ENCODE results near the gene IFIT1.

Gene IFIT1

GRCh38 chr10:89360157-89360556 lies 32.3 kb upstream of the IFIT1 start:
- H3K56ac ChIP-seq (ENCODE audit: low read length) = no peak overlapping the region
- no peak overlapping the region for H3K18ac ChIP-seq (ENCODE audit: low read length)
- H3K4me3 ChIP-seq (ENCODE audit: low read length) = no peak overlapping the region
- no peaks in the 10 kb centered on the region for H3K79me1 ChIP-seq (ENCODE audit: low read length)
- H3K23ac ChIP-seq (ENCODE audit: low read length) = no peak overlapping the region
- H3K4me1 ChIP-seq (ENCODE audit: control insufficient read depth, low read depth, low read length) = no peaks in the 10 kb centered on the region
- H2BK5ac ChIP-seq (ENCODE audit: low read length) = no peak overlapping the region
- no peak for DNase-seq
- no peaks in the 10 kb centered on the region for H3K27me3 ChIP-seq (ENCODE audit: insufficient read depth, low read length, poor library complexity)
- no peak overlapping the region for H4K5ac ChIP-seq (ENCODE audit: low read length)
- H3K4ac ChIP-seq (ENCODE audit: low read depth, low read length) = no peak overlapping the region
- no peak overlapping the region for H3K27ac ChIP-seq (ENCODE audit: low read depth, low read length)
- no peak overlapping the region for H2BK15ac ChIP-seq (replicated peaks; ENCODE audit: low read depth)
- no peaks in the 10 kb centered on the region for H3K36me3 ChIP-seq (ENCODE audit: control insufficient read depth, insufficient read depth, low read length)
- no peak overlapping the region for H2BK120ac ChIP-seq (ENCODE audit: low read depth, low read length)
- H3K9ac ChIP-seq (ENCODE audit: low read length) = no peak overlapping the region
- H4K8ac ChIP-seq (ENCODE audit: low read depth, low read length) = no peak overlapping the region
- no peaks in the 10 kb centered on the region for H3K79me2 ChIP-seq (ENCODE audit: control insufficient read depth, insufficient read depth, low read length)
- H3K4me2 ChIP-seq (ENCODE audit: low read length) = no peak overlapping the region
- H2AK5ac ChIP-seq (ENCODE audit: low read length) = no peak overlapping the region

- Histone ChIP-seq H3K4me3 (ENCODE audit: low read length) (no peak overlapping the region), H4K5ac (ENCODE audit: low read length) (no peak overlapping the region), H3K56ac (ENCODE audit: low read length) (no peak overlapping the region), H3K23ac (ENCODE audit: low read length) (no peak overlapping the region), H2BK15ac (replicated peaks; ENCODE audit: low read depth) (no peak overlapping the region), H3K4me2 (ENCODE audit: low read length) (no peak overlapping the region), H3K27ac (ENCODE audit: low read depth, low read length) (no peak overlapping the region), H3K79me1 (ENCODE audit: low read length) (no peaks in the 10 kb centered on the region), H3K79me2 (ENCODE audit: control insufficient read depth, insufficient read depth, low read length) (no peaks in the 10 kb centered on the region), H2BK5ac (ENCODE audit: low read length) (no peak overlapping the region), H3K9ac (ENCODE audit: low read length) (no peak overlapping the region), H2BK120ac (ENCODE audit: low read depth, low read length) (no peak overlapping the region), H3K18ac (ENCODE audit: low read length) (no peak overlapping the region), H3K36me3 (ENCODE audit: control insufficient read depth, insufficient read depth, low read length) (no peaks in the 10 kb centered on the region), H3K4me1 (ENCODE audit: control insufficient read depth, low read depth, low read length) (peaks cover 3% of the 10 kb centered on the region), H2AK5ac (ENCODE audit: low read length) (no peak overlapping the region), H4K8ac (ENCODE audit: low read depth, low read length) (no peak overlapping the region), H3K27me3 (ENCODE audit: insufficient read depth, low read length, poor library complexity) (no peaks in the 10 kb centered on the region), H3K4ac (ENCODE audit: low read depth, low read length) (no peak overlapping the region)
- DNase-seq = no peak
Measured at GRCh38 chr10:89362929-89363328, 29.5 kb upstream of the IFIT1 start.

GRCh38 chr10:89363729-89364442 lies 28.5 kb upstream of the IFIT1 start:
- Histone ChIP-seq H2AK5ac (ENCODE audit: low read length) (no peak overlapping the region), H3K4me2 (ENCODE audit: low read length) (no peak overlapping the region), H3K56ac (ENCODE audit: low read length) (peak overlapping the region; percentile 1), H3K4ac (ENCODE audit: low read depth, low read length) (no peak overlapping the region), H2BK5ac (ENCODE audit: low read length) (no peak overlapping the region), H3K79me2 (ENCODE audit: control insufficient read depth, insufficient read depth, low read length) (no peaks in the 10 kb centered on the region), H4K8ac (ENCODE audit: low read depth, low read length) (no peak overlapping the region), H4K5ac (ENCODE audit: low read length) (no peak overlapping the region), H2BK15ac (replicated peaks; ENCODE audit: low read depth) (no peak overlapping the region), H3K27ac (ENCODE audit: low read depth, low read length) (no peak overlapping the region), H3K18ac (ENCODE audit: low read length) (no peak overlapping the region), H3K27me3 (ENCODE audit: insufficient read depth, low read length, poor library complexity) (no peaks in the 10 kb centered on the region), H3K4me3 (ENCODE audit: low read length) (no peak overlapping the region), H3K79me1 (ENCODE audit: low read length) (no peaks in the 10 kb centered on the region), H3K4me1 (ENCODE audit: control insufficient read depth, low read depth, low read length) (peaks cover 5% of the 10 kb centered on the region), H2BK120ac (ENCODE audit: low read depth, low read length) (no peak overlapping the region), H3K9ac (ENCODE audit: low read length) (no peak overlapping the region), H3K36me3 (ENCODE audit: control insufficient read depth, insufficient read depth, low read length) (no peaks in the 10 kb centered on the region), H3K23ac (ENCODE audit: low read length) (no peak overlapping the region)
- DNase-seq = no peak
- WGBS (ENCODE audit: extremely low coverage, insufficient coverage, low lambda C conversion rate) = no CpG with 5 or more reads among the region's 6 CpGs

- no peak overlapping the region for H4K5ac ChIP-seq (ENCODE audit: low read length)
- H3K18ac ChIP-seq (ENCODE audit: low read length) = no peak overlapping the region
- no peaks in the 10 kb centered on the region for H3K79me2 ChIP-seq (ENCODE audit: control insufficient read depth, insufficient read depth, low read length)
- DNase-seq = no peak
- peak overlapping the region; percentile 74 for H2BK15ac ChIP-seq (replicated peaks; ENCODE audit: low read depth)
- no peak overlapping the region for H3K4me2 ChIP-seq (ENCODE audit: low read length)
- no peak overlapping the region for H3K9ac ChIP-seq (ENCODE audit: low read length)
- H3K27ac ChIP-seq (ENCODE audit: low read depth, low read length) = no peak overlapping the region
- H4K8ac ChIP-seq (ENCODE audit: low read depth, low read length) = no peak overlapping the region
- H3K23ac ChIP-seq (ENCODE audit: low read length) = no peak overlapping the region
- WGBS (ENCODE audit: extremely low coverage, insufficient coverage, low lambda C conversion rate) = no CpG with 5 or more reads among the region's 1 CpG
- H2BK5ac ChIP-seq (ENCODE audit: low read length) = no peak overlapping the region
- H3K4me1 ChIP-seq (ENCODE audit: control insufficient read depth, low read depth, low read length) = peaks cover 8% of the 10 kb centered on the region
- H2AK5ac ChIP-seq (ENCODE audit: low read length) = no peak overlapping the region
- H3K79me1 ChIP-seq (ENCODE audit: low read length) = no peaks in the 10 kb centered on the region
- H3K36me3 ChIP-seq (ENCODE audit: control insufficient read depth, insufficient read depth, low read length) = no peaks in the 10 kb centered on the region
- no peak overlapping the region for H2BK120ac ChIP-seq (ENCODE audit: low read depth, low read length)
- no peak overlapping the region for H3K4me3 ChIP-seq (ENCODE audit: low read length)
- H3K27me3 ChIP-seq (ENCODE audit: insufficient read depth, low read length, poor library complexity) = no peaks in the 10 kb centered on the region
- no peak overlapping the region for H3K4ac ChIP-seq (ENCODE audit: low read depth, low read length)
- H3K56ac ChIP-seq (ENCODE audit: low read length) = no peak overlapping the region
Measured at GRCh38 chr10:89364531-89364930, 27.9 kb upstream of the IFIT1 start.

GRCh38 chr10:89367529-89367928 lies 24.9 kb upstream of the IFIT1 start:
- H2BK120ac ChIP-seq (ENCODE audit: low read depth, low read length) = no peak overlapping the region
- H2BK15ac ChIP-seq (replicated peaks; ENCODE audit: low read depth) = peak overlapping the region; percentile 94
- H3K27me3 ChIP-seq (ENCODE audit: insufficient read depth, low read length, poor library complexity) = no peaks in the 10 kb centered on the region
- H3K23ac ChIP-seq (ENCODE audit: low read length) = no peak overlapping the region
- DNase-seq = peak; percentile 92
- H3K18ac ChIP-seq (ENCODE audit: low read length) = peak overlapping the region; percentile 97
- peak overlapping the region; percentile 42 for H2BK5ac ChIP-seq (ENCODE audit: low read length)
- WGBS (ENCODE audit: extremely low coverage, insufficient coverage, low lambda C conversion rate) = no CpG with 5 or more reads among the region's 4 CpGs
- no peak overlapping the region for H2AK5ac ChIP-seq (ENCODE audit: low read length)
- no peak overlapping the region for H3K4me3 ChIP-seq (ENCODE audit: low read length)
- no peak overlapping the region for H4K5ac ChIP-seq (ENCODE audit: low read length)
- no peaks in the 10 kb centered on the region for H3K79me1 ChIP-seq (ENCODE audit: low read length)
- no peaks in the 10 kb centered on the region for H3K79me2 ChIP-seq (ENCODE audit: control insufficient read depth, insufficient read depth, low read length)
- no peak overlapping the region for H3K4me2 ChIP-seq (ENCODE audit: low read length)
- no peak overlapping the region for H4K8ac ChIP-seq (ENCODE audit: low read depth, low read length)
- H3K9ac ChIP-seq (ENCODE audit: low read length) = peak overlapping the region; percentile 4
- no peak overlapping the region for H3K56ac ChIP-seq (ENCODE audit: low read length)
- H3K4ac ChIP-seq (ENCODE audit: low read depth, low read length) = no peak overlapping the region
- no peaks in the 10 kb centered on the region for H3K36me3 ChIP-seq (ENCODE audit: control insufficient read depth, insufficient read depth, low read length)
- peaks cover 8% of the 10 kb centered on the region for H3K4me1 ChIP-seq (ENCODE audit: control insufficient read depth, low read depth, low read length)
- no peak overlapping the region for H3K27ac ChIP-seq (ENCODE audit: low read depth, low read length)

- no peak overlapping the region for H3K4me3 ChIP-seq (ENCODE audit: low read length)
- H2BK15ac ChIP-seq (replicated peaks; ENCODE audit: low read depth) = peak overlapping the region; percentile 94
- peak overlapping the region; percentile 81 for H4K8ac ChIP-seq (ENCODE audit: low read depth, low read length)
- no peak overlapping the region for H2BK5ac ChIP-seq (ENCODE audit: low read length)
- H3K23ac ChIP-seq (ENCODE audit: low read length) = no peak overlapping the region
- H2AK5ac ChIP-seq (ENCODE audit: low read length) = no peak overlapping the region
- no peak overlapping the region for H3K56ac ChIP-seq (ENCODE audit: low read length)
- no peak overlapping the region for H3K9ac ChIP-seq (ENCODE audit: low read length)
- peak overlapping the region; percentile 97 for H3K18ac ChIP-seq (ENCODE audit: low read length)
- H2BK120ac ChIP-seq (ENCODE audit: low read depth, low read length) = no peak overlapping the region
- H3K27me3 ChIP-seq (ENCODE audit: insufficient read depth, low read length, poor library complexity) = no peaks in the 10 kb centered on the region
- H3K79me2 ChIP-seq (ENCODE audit: control insufficient read depth, insufficient read depth, low read length) = no peaks in the 10 kb centered on the region
- H3K36me3 ChIP-seq (ENCODE audit: control insufficient read depth, insufficient read depth, low read length) = no peaks in the 10 kb centered on the region
- no peak for DNase-seq
- no peak overlapping the region for H4K5ac ChIP-seq (ENCODE audit: low read length)
- WGBS (ENCODE audit: extremely low coverage, insufficient coverage, low lambda C conversion rate) = no CpG with 5 or more reads among the region's 1 CpG
- H3K27ac ChIP-seq (ENCODE audit: low read depth, low read length) = no peak overlapping the region
- H3K4me2 ChIP-seq (ENCODE audit: low read length) = no peak overlapping the region
- no peak overlapping the region for H3K4ac ChIP-seq (ENCODE audit: low read depth, low read length)
- H3K79me1 ChIP-seq (ENCODE audit: low read length) = no peaks in the 10 kb centered on the region
- H3K4me1 ChIP-seq (ENCODE audit: control insufficient read depth, low read depth, low read length) = peaks cover 8% of the 10 kb centered on the region
Measured at GRCh38 chr10:89368129-89368528, 24.3 kb upstream of the IFIT1 start.
